Right lobe of liver (tissue), 6 donors: ENCODE measurements around the gene PEX6. TPM values are rescaled to one million over a fixed set of nuclear protein-coding genes. Genes with fewer than 3 reads are reported as not detected.

Experiments
- ATAC-seq, 4 donors: fragments of 200-7000 bp; cut with Tn5 transposase; one replicate each; pipeline ENCODE4 v1.9.1; 2020; ENCODE audit warnings: mild to moderate bottlenecking in 4 of 4, moderate library complexity in 4 of 4
- DNase-seq, 3 donors: peaks; one replicate each; pipeline ENCODE4 v3.0.0-alpha.2; 2020
- H3K27ac ChIP-seq, 3 donors: fragments of 200-600 bp; one replicate each; pipeline ENCODE4 v1.8.0; 2022
- H3K27me3 ChIP-seq, 2 donors: fragments of 200-600 bp; one replicate each; pipeline ENCODE4 v1.8.0; 2022
- H3K36me3 ChIP-seq, 4 donors: fragments of 200-600 bp; sonication (generic) in 1 of 4; one replicate each; pipeline versions ENCODE4 v1.5.1 to v1.8.0; 2017 to 2022; ENCODE audit warnings: control low read depth in 1 of 4
- H3K4me1 ChIP-seq, 4 donors: fragments of 200-600 bp; sonication (generic) in 1 of 4; one replicate each; pipeline versions ENCODE4 v1.5.1 to v1.8.0; 2017 to 2022; ENCODE audit warnings: control low read depth in 1 of 4
- H3K4me3 ChIP-seq, 3 donors: fragments of 200-600 bp; one replicate each; pipeline ENCODE4 v1.8.0; 2022
- H3K9me3 ChIP-seq, 4 donors: fragments of 200-600 bp; sonication (generic) in 1 of 4; one replicate each; pipeline versions ENCODE4 v1.5.1 to v1.8.0; 2017 to 2022; ENCODE audit warnings: control low read depth in 1 of 4
- POLR2A ChIP-seq: fragments of 450-650 bp; IDR thresholded peaks from one replicate; pipeline ENCODE4 v1.6.1; 2017; ENCODE audit warnings: antibody characterized with exemption, mild to moderate bottlenecking
- WGBS: methylation state at CpG from one replicate; pipeline ENCODE4 v1.1.6; 2018; ENCODE audit warnings: low coverage, low lambda C conversion rate; ENCODE audit not compliant: insufficient coverage; ENCODE audit errors: missing lambda C conversion rate; 5-methylcytosine and 5-hydroxymethylcytosine counted together
- intact Hi-C, 2 donors: fragments of 100-400 bp; cut with DNase I; formaldehyde crosslinking; loops; one replicate each; pipeline versions ENCODE4 v1.11.2 to v1.14.1; 2022
- total RNA-seq, 6 experiments: library from RNA; depleted of rRNA in 2 of 6; stranded (reverse); fragments of >200 nt in 2 of 6; fragmentation: NEBNext Ultra II Directional in 3 of 6; extraction: Animal tissue kit (Norgen Biotek cat#: 25700) in 3 of 6; gene quantifications; one replicate each; pipeline versions ENCODE4 v1.1.0 to v1.2.4, GENCODE V29; 2016 to 2023
- TF ChIP-seq, protein P1 (sequence below), 4 donors: fragments of 200-600 bp in 3 of 4; fragments of 450-650 bp in 1 of 4; IDR thresholded peaks; one replicate each; pipeline versions ENCODE4 v1.5.1 to v1.8.0; 2016 to 2022; ENCODE audit warnings: antibody characterized with exemption in 4 of 4, mild to moderate bottlenecking in 2 of 4
- donor health status: DM: no; HTN: yes; CAD: no.
- donor health status: DM: no; HTN: no; CAD: no.
- donor health status: DM: no; HTN: no; CAD: no.
- donor health status: DM: no; HTN: yes; CAD: no.
- donor health status: DM: no; HTN: yes; CAD: no.

The PEX6 gene
- total RNA-seq, 6 experiments from 2014 or later = 15.7 to 25.9 (median 21.3) TPM

DNA sequence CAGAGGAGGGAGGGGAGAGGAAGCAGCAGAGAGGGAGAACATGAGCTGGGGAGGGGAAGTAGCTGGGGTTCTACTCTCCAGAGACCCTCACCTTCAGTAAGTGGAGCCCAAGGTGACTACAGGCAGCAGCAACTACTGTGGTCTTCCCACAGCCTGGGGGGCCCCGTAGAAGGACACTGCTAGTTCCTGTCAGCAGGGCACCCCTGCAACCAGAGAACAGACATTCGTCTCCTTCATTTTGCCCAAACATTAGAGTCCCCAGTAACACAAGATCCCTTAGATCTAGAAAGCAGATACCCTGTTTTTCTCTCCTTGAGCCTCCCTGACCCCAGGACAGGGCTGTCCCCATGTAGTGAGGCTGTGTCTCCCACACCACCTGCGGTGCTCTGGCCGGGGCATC lies 10.2 kb downstream of the PEX6 start:
- no peak overlapping the region for H3K4me3 ChIP-seq
- intact Hi-C loops = no loop called here
- ATAC-seq (peak in 1 of 4 donors; percentile 5), DNase-seq (no peak)
- H3K27ac ChIP-seq = peak overlapping the region in 1 of 3 donors; percentile 13
- H3K36me3 ChIP-seq = peaks cover 0 to 33% (median 15%) of the 10 kb centered on the region in 4 donors
- WGBS = 0% methylated on average over 1 of the region's 4 CpGs
- TF ChIP-seq, protein P1, sequence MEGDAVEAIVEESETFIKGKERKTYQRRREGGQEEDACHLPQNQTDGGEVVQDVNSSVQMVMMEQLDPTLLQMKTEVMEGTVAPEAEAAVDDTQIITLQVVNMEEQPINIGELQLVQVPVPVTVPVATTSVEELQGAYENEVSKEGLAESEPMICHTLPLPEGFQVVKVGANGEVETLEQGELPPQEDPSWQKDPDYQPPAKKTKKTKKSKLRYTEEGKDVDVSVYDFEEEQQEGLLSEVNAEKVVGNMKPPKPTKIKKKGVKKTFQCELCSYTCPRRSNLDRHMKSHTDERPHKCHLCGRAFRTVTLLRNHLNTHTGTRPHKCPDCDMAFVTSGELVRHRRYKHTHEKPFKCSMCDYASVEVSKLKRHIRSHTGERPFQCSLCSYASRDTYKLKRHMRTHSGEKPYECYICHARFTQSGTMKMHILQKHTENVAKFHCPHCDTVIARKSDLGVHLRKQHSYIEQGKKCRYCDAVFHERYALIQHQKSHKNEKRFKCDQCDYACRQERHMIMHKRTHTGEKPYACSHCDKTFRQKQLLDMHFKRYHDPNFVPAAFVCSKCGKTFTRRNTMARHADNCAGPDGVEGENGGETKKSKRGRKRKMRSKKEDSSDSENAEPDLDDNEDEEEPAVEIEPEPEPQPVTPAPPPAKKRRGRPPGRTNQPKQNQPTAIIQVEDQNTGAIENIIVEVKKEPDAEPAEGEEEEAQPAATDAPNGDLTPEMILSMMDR (IDR thresholded peaks at IDR 0.05) = no peak
- no peak for TF ChIP-seq POLR2A
- peaks cover 0 to 18% (median 0%) of the 10 kb centered on the region in 4 donors for H3K4me1 ChIP-seq
- H3K27me3 ChIP-seq = no peaks in the 10 kb centered on the region
- H3K9me3 ChIP-seq = no peaks in the 10 kb centered on the region

DNA sequence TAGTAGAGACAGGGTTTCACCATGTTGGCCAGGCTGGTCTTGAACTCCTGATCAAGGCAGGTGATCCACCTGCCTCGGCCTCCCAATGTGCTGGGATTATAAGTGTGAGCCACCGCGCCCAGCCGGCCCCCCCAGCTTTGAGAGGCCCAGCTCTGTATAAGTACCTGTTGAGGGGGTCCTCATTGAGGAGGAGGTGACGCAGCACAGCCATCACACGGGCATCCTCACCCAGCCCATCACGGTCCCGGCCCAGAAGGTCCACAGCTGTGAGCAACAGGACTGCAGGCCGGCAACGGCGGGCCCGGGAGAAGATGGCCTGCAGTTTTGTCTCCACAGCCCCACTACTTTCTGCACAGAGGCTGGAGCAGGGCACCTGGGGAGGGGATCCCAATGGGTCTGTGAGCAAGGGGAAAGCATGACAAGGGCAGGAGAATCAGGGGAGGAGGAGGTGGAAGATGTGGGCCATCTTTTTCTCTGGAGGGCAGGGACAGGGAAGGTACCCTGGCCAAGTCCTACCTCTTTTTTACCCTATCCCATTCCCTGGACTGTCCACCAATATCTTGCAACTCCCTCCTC lies 10.8 kb downstream of the PEX6 start:
- WGBS = 100% methylated on average over 1 of the region's 12 CpGs
- peak overlapping the region in 1 of 3 donors; percentile 13 for H3K27ac ChIP-seq

GRCh38 chr6:42967228-42967627 lies 11.8 kb downstream of the PEX6 start:
- Histone ChIP-seq H3K27ac (no peak overlapping the region), H3K4me3 (no peak overlapping the region), H3K9me3 (no peaks in the 10 kb centered on the region), H3K36me3 (peaks cover 0 to 40% (median 19%) of the 10 kb centered on the region in 4 donors), H3K27me3 (no peaks in the 10 kb centered on the region), H3K4me1 (peaks cover 0 to 18% (median 0%) of the 10 kb centered on the region in 4 donors)
- DNase-seq (no peak), ATAC-seq (peak in 1 of 4 donors; percentile 1)
- TF ChIP-seq, protein P1 (IDR thresholded peaks at IDR 0.05) = no peak
- TF ChIP-seq POLR2A = no peak
- whole genome bisulfite sequencing = 100% methylated on average over 6 of the region's 11 CpGs
- intact Hi-C loops = no loop called here

More for the DNA sequence above, 10.8 kb downstream of the PEX6 start:
- TF ChIP-seq POLR2A = no peak
- TF ChIP-seq, protein P1 (IDR thresholded peaks at IDR 0.05) = no peak
- Histone ChIP-seq H3K27me3 (no peaks in the 10 kb centered on the region), H3K36me3 (peaks cover 0 to 39% (median 17%) of the 10 kb centered on the region in 4 donors), H3K9me3 (no peaks in the 10 kb centered on the region), H3K4me1 (peaks cover 0 to 18% (median 0%) of the 10 kb centered on the region in 4 donors), H3K4me3 (no peak overlapping the region)
- DNase-seq (no peak), ATAC-seq (peak in 2 of 4 donors; percentile 1 to 7)
- intact Hi-C loops = no loop called here

- H3K4me3 ChIP-seq = no peak overlapping the region
- intact Hi-C loops = no loop called here
- no peaks in the 10 kb centered on the region for H3K9me3 ChIP-seq
- peaks cover 0 to 24% (median 0%) of the 10 kb centered on the region in 4 donors for H3K4me1 ChIP-seq
- 67% methylated on average over 6 of the region's 7 CpGs for WGBS
- peaks cover 0 to 45% (median 19%) of the 10 kb centered on the region in 4 donors for H3K36me3 ChIP-seq
- TF ChIP-seq, protein P1 (IDR thresholded peaks at IDR 0.05) = no peak
- no peak for TF ChIP-seq POLR2A
- no peaks in the 10 kb centered on the region for H3K27me3 ChIP-seq
- no peak overlapping the region for H3K27ac ChIP-seq
- ATAC-seq (no peak), DNase-seq (no peak)
Observed at GRCh38 chr6:42966571-42966970, 12.4 kb downstream of the PEX6 start.
